HG03575 (cell line): ENCODE measurements around the gene SKIL.

Experiments used
- ATAC-seq: cut with Tn5 transposase; IDR thresholded peaks from one replicate; pipeline ENCODE4 v1.9.1; 2021; ENCODE audit not compliant: unreplicated experiment, insufficient number of reproducible peaks, low FRiP score; ENCODE audit errors: extremely low read depth

The SKIL gene

GRCh38 chr3:170344971-170345370 is 12.5 kb upstream of the SKIL start:
- ATAC-seq = no peak

GRCh38 chr3:170346481-170347392 is 10.8 kb upstream of the SKIL start:
- no peak for ATAC-seq

GRCh38 chr3:170350515-170351413 is 6.8 kb upstream of the SKIL start:
- ATAC-seq = peak; percentile 38

- ATAC-seq = no peak
Observed at GRCh38 chr3:170352936-170353335, 4.6 kb upstream of the SKIL start.

- no peak for ATAC-seq
Observed at GRCh38 chr3:170353485-170353884, 4.0 kb upstream of the SKIL start.

- ATAC-seq = no peak
Observed at GRCh38 chr3:170354760-170355159, 2.8 kb upstream of the SKIL start.

- peak; percentile 22 for ATAC-seq
Observed at GRCh38 chr3:170355738-170356595, 1.5 kb upstream of the SKIL start.

GRCh38 chr3:170356596-170357175 is 829 bp upstream of the SKIL start:
- peak; percentile 13 for ATAC-seq

- no peak for ATAC-seq
Observed at GRCh38 chr3:170358042-170359010, 811 bp downstream of the SKIL start.

- ATAC-seq = no peak
Observed at GRCh38 chr3:170359178-170359704, 1.7 kb downstream of the SKIL start.

- ATAC-seq = no peak
Observed at GRCh38 chr3:170360466-170360865, 3.0 kb downstream of the SKIL start.

GRCh38 chr3:170360916-170361315 is 3.4 kb downstream of the SKIL start:
- ATAC-seq = no peak

- no peak for ATAC-seq
Observed at GRCh38 chr3:170361711-170362110, 4.2 kb downstream of the SKIL start.

- ATAC-seq = no peak
Observed at GRCh38 chr3:170363471-170363994, 6.0 kb downstream of the SKIL start.

- ATAC-seq = no peak
Observed at GRCh38 chr3:170364965-170365364, 7.5 kb downstream of the SKIL start.

- ATAC-seq = no peak
Observed at GRCh38 chr3:170367797-170368196, 10.3 kb downstream of the SKIL start.

GRCh38 chr3:170368921-170369320 is 11.4 kb downstream of the SKIL start:
- ATAC-seq = no peak
